Choroid plexus epithelial cell (primary cell): ENCODE data around the gene STRA8.

Source experiments
- DNase-seq: peaks from one replicate; pipeline ENCODE4 v3.0.0-alpha.2; 2010; ENCODE audit warnings: low read depth
- H3K4me3 ChIP-seq: 2 replicates; pipeline ENCODE4 v1.5.1; 2011; ENCODE audit warnings: low read depth, mild to moderate bottlenecking, control low read depth, low read length, moderate library complexity
- TF ChIP-seq, protein P1 (sequence below): conservative IDR thresholded peaks from 2 replicates; pipeline ENCODE4 v1.5.1; 2011; ENCODE audit warnings: low read depth, mild to moderate bottlenecking, control low read depth, inconsistent platforms, low read length, moderate library complexity

The STRA8 gene

DNA sequence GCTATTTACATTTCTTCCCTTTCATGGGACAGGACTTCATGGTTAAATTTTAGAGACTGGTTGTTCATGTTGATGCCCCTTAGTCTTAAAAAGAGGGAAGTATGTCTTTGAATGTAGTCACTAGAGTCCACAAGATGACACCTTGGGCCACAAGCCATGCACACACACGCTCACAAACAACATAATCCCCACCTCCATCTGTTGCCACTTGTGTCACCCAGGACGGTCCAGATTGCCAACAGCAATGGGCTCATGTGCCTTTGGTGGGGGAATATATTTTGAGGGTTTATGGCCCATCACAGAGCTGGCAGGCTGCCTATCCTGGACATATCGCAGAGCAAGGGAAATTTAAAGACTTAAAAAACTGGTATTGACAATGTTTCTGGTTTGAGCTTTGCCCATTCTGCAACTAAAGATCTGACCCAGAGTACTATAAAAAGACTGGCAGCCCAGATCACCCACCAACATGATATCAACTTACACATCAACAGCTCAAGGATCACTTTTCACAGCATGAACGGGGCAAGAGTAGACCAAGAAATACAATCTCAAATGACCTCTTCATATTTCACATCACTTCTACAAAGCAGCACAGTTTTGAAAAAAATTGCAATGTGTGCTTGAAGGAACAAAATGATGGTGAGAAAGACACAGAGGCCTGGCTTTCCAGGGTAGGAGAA lies 50.5 kb downstream of the STRA8 start:
- no peak overlapping the region for H3K4me3 ChIP-seq
- TF ChIP-seq, protein P1, sequence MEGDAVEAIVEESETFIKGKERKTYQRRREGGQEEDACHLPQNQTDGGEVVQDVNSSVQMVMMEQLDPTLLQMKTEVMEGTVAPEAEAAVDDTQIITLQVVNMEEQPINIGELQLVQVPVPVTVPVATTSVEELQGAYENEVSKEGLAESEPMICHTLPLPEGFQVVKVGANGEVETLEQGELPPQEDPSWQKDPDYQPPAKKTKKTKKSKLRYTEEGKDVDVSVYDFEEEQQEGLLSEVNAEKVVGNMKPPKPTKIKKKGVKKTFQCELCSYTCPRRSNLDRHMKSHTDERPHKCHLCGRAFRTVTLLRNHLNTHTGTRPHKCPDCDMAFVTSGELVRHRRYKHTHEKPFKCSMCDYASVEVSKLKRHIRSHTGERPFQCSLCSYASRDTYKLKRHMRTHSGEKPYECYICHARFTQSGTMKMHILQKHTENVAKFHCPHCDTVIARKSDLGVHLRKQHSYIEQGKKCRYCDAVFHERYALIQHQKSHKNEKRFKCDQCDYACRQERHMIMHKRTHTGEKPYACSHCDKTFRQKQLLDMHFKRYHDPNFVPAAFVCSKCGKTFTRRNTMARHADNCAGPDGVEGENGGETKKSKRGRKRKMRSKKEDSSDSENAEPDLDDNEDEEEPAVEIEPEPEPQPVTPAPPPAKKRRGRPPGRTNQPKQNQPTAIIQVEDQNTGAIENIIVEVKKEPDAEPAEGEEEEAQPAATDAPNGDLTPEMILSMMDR, result no peak
- DNase-seq, result no peak

DNA sequence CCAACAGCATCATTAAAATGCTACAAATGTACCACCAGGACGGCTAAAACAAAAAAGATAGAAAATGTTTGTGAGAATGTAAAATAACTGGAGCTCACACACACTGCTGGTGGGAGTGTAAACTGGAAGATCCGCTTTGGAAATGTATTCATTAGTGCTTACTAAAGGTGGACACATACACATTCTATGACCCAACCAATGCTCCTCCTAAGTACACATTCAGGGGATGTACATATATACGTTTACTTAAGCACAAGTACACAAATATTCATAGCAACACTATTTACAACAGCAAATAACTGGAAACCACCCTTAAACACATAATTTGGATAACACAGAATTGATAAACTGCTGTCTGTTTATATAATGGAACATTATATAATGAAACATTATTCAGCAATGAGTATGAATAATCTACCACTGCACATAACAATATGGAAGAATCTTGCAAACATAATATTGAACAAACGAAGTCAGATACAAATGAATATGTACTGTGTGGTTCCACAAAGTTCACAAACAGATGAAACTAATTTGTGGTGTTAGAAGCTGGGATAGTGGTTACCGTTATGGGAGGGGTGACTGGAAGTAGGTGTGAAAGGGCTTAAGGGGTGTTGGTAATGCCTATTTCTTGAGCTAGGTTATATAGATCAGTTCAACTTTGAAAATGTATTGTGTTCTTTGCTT lies 52.1 kb downstream of the STRA8 start:
- H3K4me3 ChIP-seq, result no peak overlapping the region
- TF ChIP-seq, protein P1, result no peak
- DNase-seq, result no peak

DNA sequence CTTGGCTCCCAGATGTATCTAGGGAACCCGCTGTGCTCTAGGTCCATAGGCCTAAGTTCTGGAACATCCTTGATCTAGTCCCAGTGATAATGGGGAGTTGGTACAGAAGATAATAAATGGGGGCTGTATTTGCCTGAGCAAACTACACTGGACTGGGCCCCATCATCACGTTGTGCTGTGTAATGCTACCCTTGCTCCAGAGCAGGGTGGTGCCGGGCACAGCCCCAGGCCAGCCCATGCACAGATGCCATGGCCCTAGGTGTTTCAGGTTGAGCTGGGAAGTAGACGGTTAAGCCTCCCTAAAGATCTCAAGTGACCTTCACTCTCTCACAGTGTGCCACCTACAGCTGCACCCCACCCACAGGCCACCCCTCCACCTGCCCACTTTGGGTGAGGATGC lies 53.2 kb downstream of the STRA8 start:
- no peak for DNase-seq
- TF ChIP-seq, protein P1, result no peak
- H3K4me3 ChIP-seq, result no peak overlapping the region

DNA sequence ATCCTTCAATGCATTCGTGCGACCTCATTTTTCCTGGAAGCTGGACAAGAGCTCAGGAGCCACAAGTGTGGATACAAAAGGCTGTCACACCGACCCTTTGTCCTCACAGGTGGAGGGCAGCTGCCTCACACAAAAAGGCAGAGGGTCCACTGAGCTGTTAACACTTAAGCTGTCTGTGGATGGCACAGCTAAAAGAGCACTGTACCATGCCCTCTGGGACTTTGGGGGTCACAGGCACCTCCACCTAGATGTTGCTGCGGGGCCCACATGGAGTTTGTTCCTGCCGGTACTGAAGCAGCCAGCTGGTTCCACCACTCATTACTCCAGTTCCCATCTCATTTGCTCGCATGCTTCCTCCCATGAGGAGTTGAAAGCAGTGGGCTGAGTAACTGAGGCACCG lies 57.0 kb downstream of the STRA8 start:
- TF ChIP-seq, protein P1, result no peak
- DNase-seq, result no peak
- H3K4me3 ChIP-seq, result no peak overlapping the region

DNA sequence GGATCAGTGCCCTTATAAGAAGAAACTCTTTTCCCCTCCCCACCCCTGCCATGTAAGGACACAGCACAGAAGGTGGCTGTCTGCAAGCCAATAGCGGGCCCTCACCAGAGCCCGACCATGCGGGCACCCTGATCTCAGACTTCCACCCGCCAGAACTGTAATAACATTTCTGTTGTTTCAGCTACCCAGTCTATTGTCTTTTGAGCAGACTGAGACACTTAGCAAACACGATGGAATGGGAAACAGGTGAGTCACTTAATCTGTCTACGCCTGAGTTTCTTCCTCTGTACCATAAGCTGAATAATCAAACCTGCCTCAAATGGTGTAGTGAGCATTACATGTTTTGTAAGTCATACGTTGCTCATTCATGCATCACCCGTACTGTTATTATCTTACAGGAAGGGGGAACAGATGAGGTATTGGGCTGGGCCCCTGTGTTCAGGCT lies 58.2 kb downstream of the STRA8 start:
- H3K4me3 ChIP-seq, result no peak overlapping the region
- peak; percentile 40 for DNase-seq
- TF ChIP-seq, protein P1, result no peak

DNA sequence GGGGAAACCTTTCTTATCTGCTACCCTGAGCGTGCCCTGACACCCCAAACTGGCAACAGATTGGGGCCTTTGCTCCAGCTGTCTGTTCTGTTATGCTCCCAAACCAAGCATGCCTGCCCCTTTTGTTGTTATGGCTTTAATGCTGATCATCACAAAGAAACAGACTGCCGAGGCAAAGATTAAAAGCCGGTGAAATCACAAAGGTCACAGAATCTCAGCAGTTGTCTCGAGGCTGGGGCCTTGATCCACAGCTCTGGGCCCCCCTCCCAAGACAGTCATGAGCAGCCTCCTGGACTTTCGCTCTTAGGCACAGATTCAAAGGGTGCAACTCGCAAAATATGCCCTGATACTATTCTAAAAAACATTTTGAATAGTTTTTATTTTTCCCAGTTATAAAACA lies 65.6 kb downstream of the STRA8 start:
- TF ChIP-seq, protein P1, result no peak
- no peak for DNase-seq
- no peak overlapping the region for H3K4me3 ChIP-seq
